HuH-7.5 (cell line): ENCODE data around the gene RALY.
A peak's percentile ranks its signal among the peaks of the same experiment; 100 is the strongest.
"Not testable (repeated sequence)": the region's sequence is repeated elsewhere in the genome, so short reads cannot be mapped to it uniquely, and the experiment has no call there.

Source experiments
- DNase-seq: peaks from one replicate; pipeline ENCODE4 v3.0.0; 2011; ENCODE audit warnings: low spot score

Gene RALY

DNA sequence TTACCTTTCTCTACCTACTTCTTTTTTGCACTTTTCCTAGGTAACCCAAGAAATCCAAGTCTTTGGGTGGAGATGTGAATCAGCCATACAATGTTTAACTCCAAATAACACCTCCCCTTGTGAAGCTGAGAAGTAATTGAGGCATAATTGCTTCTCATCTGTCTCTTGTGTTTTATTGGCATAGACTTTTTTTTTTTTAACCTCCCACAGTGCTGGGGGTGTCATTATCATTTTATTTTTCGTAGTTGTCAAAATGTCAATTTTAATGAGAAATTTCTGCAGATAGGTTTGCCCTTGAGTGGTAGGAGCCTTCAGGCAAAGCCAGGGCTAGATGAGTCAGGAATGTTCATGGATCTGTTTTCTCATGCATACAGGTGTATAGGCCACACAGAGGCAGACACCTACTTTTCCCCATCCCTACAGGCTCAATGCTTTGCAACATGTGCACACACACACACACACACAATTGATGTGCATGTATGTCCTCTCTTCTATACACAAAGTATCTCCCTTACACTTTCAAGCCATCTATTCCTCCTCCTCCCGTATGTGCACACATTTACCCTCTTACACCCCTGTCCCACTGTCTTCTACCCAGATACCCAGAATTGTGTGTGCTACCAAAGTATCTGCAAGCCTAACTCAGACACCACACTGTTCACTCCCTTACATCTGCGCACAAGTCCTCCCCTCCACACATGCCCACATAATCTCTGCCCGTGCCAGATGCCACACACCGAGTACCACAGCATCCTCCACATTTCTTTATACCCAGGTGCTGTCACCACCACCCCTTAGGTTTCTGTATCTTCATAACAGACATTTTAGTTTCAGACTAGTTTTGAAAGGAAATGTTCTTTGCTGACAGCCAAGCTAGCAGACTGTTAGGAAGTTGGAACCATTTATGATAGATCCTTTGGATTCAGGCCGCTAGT lies 22.0 kb downstream of the RALY start:
- no peak for DNase-seq

DNA sequence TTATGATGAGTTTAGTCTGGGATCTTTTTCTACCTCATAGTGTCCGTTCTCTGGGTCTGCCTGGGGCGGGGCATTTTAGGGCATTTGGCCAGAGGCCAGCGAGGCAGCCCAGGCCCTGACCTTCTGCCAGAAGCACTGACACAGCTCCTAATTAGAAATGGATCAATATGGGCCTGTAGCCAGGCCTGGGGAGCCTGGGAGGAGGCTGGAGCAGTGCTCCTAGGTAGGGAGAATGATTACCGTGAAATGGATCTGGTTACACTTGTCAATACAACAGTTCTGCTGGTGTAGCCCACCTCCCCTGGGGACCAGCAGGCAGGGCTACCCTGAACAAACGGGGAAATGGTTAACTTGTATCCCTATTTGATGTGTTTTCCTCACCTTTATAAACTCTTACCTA lies 23.0 kb downstream of the RALY start:
- DNase-seq: peak; percentile 60

DNA sequence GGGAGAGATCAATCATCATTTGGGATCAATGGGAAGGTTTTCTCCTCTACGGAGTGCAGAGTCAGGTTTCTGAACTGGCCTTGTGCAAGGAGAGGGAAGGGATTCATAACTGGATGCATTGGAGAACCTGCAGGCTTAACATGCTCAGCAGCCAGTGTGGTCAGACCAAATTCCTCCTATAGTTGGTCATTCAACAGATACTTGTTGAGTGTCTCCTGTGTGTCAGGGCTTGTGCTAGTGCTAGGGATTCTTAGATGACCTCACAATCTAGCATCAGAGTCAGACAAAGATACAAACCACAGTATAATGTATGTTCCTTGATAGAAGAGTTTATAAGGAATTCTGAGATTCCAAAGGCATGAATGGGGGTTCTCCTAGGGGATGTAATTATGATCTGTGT lies 23.9 kb downstream of the RALY start:
- DNase-seq: no peak

GRCh38 chr20:34018166-34018565 lies 24.5 kb downstream of the RALY start:
- DNase-seq: no peak

- DNase-seq: peak; percentile 51
Measured at GRCh38 chr20:34022151-34022838, 28.6 kb downstream of the RALY start.

DNA sequence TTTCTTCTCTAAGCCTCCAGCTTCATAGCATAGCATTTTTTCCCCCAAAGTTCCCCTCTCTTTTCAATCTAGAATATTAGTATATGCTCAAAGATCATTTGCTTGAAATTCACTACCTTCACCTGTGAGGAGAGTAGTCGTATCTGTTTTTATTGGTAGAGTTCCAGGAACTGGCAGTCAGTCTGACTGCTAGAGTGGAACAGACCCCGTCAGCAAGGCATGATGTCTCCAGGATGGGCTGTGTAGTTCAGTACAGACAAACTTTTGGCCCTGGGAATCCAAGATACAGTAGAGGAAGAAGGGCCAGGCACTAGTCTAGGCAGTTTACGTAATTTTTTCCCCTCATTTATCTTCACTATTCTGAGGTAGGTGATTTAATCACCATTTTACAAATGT lies 29.1 kb downstream of the RALY start:
- no peak for DNase-seq

GRCh38 chr20:34023937-34024722 lies 30.4 kb downstream of the RALY start:
- DNase-seq: no peak

GRCh38 chr20:34024723-34025351 lies 31.1 kb downstream of the RALY start:
- no peak for DNase-seq

DNA sequence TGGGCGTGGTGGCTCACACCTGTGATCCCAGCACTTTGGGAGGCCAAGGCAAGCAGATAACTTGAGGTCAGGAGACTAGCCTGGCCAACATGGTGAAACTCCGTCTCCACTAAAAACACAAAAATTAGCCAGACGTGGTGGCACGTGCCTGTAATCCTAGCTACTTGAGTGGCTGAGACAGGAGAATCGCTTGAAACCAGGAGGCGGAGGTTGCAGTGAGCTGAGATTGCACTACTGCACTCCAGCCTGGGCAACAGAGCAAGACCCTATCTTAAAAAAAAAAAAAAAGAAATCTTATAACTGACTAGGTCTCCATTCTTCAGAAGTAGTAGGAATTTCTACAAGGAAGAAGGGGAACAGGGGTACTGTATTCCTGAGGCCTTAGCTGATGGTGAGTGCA lies 34.3 kb downstream of the RALY start:
- DNase-seq: not testable (repeated sequence)

GRCh38 chr20:34029415-34029814 lies 35.7 kb downstream of the RALY start:
- no peak for DNase-seq

DNA sequence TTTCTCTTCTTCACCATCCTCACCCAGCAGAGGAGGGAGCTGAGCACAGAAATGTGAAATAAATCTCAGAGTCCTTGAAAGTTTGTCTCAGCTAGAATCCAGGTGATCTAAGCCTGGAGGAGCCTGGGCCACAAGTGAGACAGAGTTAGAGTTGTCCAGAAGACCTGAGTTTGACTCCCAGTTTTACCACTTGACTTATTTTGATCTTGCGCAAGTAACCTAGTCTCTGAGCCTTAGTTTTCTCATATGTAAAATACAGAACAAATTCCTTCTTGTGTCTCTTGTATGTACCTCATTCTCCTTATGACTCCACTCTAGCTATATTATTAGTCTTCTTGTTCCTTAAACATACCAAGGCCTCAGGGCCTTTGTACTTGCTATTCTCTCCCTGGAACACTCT lies 36.7 kb downstream of the RALY start:
- no peak for DNase-seq

GRCh38 chr20:34033903-34034302 lies 40.2 kb downstream of the RALY start:
- DNase-seq: no peak

GRCh38 chr20:34037121-34037520 lies 43.4 kb downstream of the RALY start:
- no peak for DNase-seq

DNA sequence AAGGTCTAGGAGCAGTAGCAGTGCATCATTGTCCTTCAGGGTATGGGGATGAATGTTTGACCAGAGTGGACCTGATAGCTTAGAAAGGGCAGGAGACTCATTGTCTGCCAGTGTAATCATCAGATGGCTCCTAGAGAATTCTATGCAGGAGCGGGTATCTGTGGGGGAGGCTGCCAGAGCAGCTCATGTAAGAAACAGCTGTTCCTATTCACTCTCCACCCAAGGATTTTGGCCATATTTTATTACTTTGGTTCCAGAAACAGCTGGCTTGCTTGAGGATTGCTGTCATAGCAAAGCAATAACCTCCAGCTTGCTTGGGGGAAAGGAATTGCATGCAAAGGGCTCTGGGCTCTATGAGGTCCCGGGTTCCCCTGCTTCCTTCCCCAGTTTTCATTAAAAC lies 44.1 kb downstream of the RALY start:
- no peak for DNase-seq

DNA sequence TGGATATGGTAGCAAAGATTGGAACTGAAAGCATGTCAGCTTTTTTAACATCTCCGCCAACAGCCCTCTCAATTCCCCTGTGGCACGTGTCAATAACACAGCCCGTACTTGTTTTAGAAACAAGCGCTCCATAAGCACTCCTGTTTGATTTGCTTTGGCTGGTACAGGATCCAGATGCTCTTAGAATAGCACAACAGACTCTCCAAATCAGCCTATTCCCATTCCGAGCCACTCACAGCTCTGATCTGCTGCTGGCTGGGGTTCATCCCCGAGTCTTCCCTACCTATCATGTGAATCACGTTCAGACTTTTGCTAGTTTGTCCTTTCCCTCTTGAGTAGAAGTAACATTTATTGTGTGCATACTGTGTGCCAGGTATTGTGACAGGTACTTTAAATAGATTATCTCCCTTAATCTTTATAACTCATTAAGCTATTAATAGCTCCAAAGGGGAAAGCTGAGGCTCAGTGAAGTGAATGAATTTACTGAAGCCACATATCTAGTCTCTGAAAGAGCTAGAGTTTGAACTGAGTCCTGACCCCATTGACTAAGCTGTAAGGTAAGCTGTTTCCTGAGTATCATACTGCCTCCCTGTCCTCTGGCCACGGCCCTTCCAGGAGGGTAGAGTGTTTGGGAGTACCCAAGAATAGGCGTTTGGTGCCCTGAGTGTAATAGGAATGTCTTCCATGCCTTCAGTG lies 46.7 kb downstream of the RALY start:
- DNase-seq: no peak

DNA sequence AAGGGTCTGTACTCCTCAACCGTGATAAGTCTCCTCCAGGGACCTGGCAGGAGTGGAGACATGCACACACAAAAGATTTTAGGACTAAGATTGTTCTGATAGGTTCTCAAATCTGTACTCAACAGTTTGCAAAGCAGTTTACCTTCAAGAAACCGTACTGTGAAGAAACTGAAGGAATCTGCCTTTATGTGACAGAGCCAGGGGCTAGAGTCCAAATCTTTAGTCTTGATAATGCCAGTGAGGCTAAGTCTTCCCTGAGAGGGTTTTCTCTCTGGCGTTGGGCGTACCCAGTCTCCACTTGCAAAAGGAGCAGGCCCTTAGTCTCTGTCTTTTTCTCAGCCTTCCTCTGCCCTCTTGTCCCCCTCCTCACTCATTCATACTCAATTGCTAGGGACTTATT lies 47.5 kb downstream of the RALY start:
- no peak for DNase-seq

GRCh38 chr20:34042262-34042661 lies 48.6 kb downstream of the RALY start:
- DNase-seq: no peak

GRCh38 chr20:34043025-34043424 lies 49.3 kb downstream of the RALY start:
- no peak for DNase-seq

DNA sequence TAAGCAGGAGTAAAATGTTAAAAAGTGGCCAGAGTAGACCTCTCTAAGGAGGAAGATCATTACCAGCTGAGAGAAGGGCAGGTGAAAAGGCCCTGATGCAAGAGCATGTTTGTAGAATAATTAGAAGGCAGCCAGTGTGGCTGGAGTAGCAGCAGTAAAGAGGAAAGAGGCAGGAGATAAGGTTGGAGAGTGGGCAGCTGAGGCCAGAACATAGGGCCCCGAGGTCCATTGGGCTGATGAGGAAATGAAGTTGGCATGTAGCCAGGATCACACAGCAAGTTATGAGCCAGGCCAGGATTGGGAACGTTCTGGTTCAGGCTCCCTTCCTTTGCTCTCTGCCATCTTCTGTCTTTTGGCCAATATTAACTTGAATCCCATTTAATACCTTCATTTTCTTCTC lies 51.6 kb downstream of the RALY start:
- DNase-seq: no peak

- no peak for DNase-seq
Measured at GRCh38 chr20:34045930-34046725, 52.4 kb downstream of the RALY start.
